Trophoblast cell (in vitro differentiated cells and primary cell): ENCODE results near the gene DNM3.

Source experiments
- DNase-seq, 2 donors: peaks; one replicate each; pipeline ENCODE4 v3.0.0-alpha.2; 2016
- H2AFZ ChIP-seq: 2 replicates; pipeline ENCODE4 v1.6.1; 2013; ENCODE audit warnings: low read length, moderate library complexity, mild to moderate bottlenecking; ENCODE audit not compliant: insufficient read depth, poor library complexity
- H2AK5ac ChIP-seq: 2 replicates; pipeline ENCODE4 v1.6.1; 2013; ENCODE audit warnings: mild to moderate bottlenecking, low read length
- H2BK120ac ChIP-seq: 2 replicates; pipeline ENCODE4 v1.6.1; 2013; ENCODE audit warnings: low read length, mild to moderate bottlenecking, moderate library complexity; ENCODE audit not compliant: insufficient read depth, poor library complexity
- H2BK12ac ChIP-seq: 2 replicates; pipeline ENCODE4 v1.6.1; 2013; ENCODE audit warnings: mild to moderate bottlenecking, low read length, moderate library complexity
- H2BK5ac ChIP-seq: 2 replicates; pipeline ENCODE4 v1.6.1; 2013; ENCODE audit warnings: low read length, low read depth, moderate library complexity, mild to moderate bottlenecking; ENCODE audit not compliant: poor library complexity
- H3K14ac ChIP-seq: 2 replicates; pipeline ENCODE4 v1.6.1; 2013; ENCODE audit warnings: mild to moderate bottlenecking, low read length
- H3K18ac ChIP-seq: 2 replicates; pipeline ENCODE4 v1.6.1; 2013; ENCODE audit warnings: mild to moderate bottlenecking, low read length
- H3K23ac ChIP-seq: 2 replicates; pipeline ENCODE4 v1.6.1; 2013; ENCODE audit warnings: low read length
- H3K27ac ChIP-seq: 2 replicates; pipeline ENCODE4 v1.5.1; 2013; ENCODE audit warnings: low read depth, mild to moderate bottlenecking, inconsistent platforms, low read length, moderate library complexity
- H3K27me3 ChIP-seq: 2 replicates; pipeline ENCODE4 v1.6.1; 2013; ENCODE audit warnings: inconsistent platforms, mild to moderate bottlenecking, low read length, moderate library complexity; ENCODE audit not compliant: insufficient read depth
- H3K36me3 ChIP-seq, 2 experiments: 1 replicate in 1 of 2; 2 replicates in 1 of 2; pipeline ENCODE4 v1.6.1; 2013; ENCODE audit warnings: low read length in 2 of 2, mild to moderate bottlenecking in 2 of 2, moderate library complexity in 1 of 2; ENCODE audit not compliant: insufficient read depth in 2 of 2, control insufficient read depth in 1 of 2
- H3K4ac ChIP-seq: 2 replicates; pipeline ENCODE4 v1.6.1; 2013; ENCODE audit warnings: low read depth, mild to moderate bottlenecking, low read length, moderate library complexity
- H3K4me1 ChIP-seq, 2 experiments: 1 replicate in 1 of 2; 2 replicates in 1 of 2; pipeline ENCODE4 v1.6.1; 2013; ENCODE audit warnings: low read length in 2 of 2, mild to moderate bottlenecking in 2 of 2, moderate library complexity in 1 of 2; ENCODE audit not compliant: insufficient read depth in 2 of 2, control insufficient read depth in 1 of 2
- H3K4me2 ChIP-seq: 2 replicates; pipeline ENCODE4 v1.6.1; 2013; ENCODE audit warnings: inconsistent platforms, mild to moderate bottlenecking, low read length, moderate library complexity
- H3K4me3 ChIP-seq: 2 replicates; pipeline ENCODE4 v1.5.1; 2013; ENCODE audit warnings: mild to moderate bottlenecking, low read depth, low read length, inconsistent platforms
- H3K79me1 ChIP-seq: one replicate; pipeline ENCODE4 v1.6.1; 2013; ENCODE audit warnings: low read length
- H3K79me2 ChIP-seq: 2 replicates; pipeline ENCODE4 v1.6.1; 2013; ENCODE audit warnings: low read length, mild to moderate bottlenecking; ENCODE audit not compliant: control insufficient read depth, insufficient read depth, poor library complexity
- H3K9ac ChIP-seq: 2 replicates; pipeline ENCODE4 v1.6.1; 2013; ENCODE audit warnings: mild to moderate bottlenecking, low read length
- H3K9me3 ChIP-seq: 2 replicates; pipeline ENCODE4 v1.6.1; 2013; ENCODE audit warnings: low read depth, mild to moderate bottlenecking, control low read depth, inconsistent platforms, low read length; ENCODE audit not compliant: insufficient read depth
- H4K12ac ChIP-seq: 2 replicates; pipeline ENCODE4 v1.6.1; 2013; ENCODE audit warnings: low read depth, mild to moderate bottlenecking, low read length, moderate library complexity
- H4K8ac ChIP-seq: 2 replicates; pipeline ENCODE4 v1.6.1; 2013; ENCODE audit warnings: low read depth, mild to moderate bottlenecking, low read length, moderate library complexity
- H4K91ac ChIP-seq: one replicate; pipeline ENCODE4 v1.6.1; 2013; ENCODE audit warnings: low read depth, mild to moderate bottlenecking, low read length, moderate library complexity
- WGBS: extraction: QIAGEN DNeasy Blood & Tissue Kit; methylation state at CpG from one replicate; pipeline ENCODE4 v1.1.7; 2013; ENCODE audit warnings: missing lambda C conversion rate; ENCODE audit not compliant: insufficient read length, insufficient coverage; ENCODE audit errors: extremely low coverage; 5-methylcytosine and 5-hydroxymethylcytosine counted together

DNM3 gene

DNA sequence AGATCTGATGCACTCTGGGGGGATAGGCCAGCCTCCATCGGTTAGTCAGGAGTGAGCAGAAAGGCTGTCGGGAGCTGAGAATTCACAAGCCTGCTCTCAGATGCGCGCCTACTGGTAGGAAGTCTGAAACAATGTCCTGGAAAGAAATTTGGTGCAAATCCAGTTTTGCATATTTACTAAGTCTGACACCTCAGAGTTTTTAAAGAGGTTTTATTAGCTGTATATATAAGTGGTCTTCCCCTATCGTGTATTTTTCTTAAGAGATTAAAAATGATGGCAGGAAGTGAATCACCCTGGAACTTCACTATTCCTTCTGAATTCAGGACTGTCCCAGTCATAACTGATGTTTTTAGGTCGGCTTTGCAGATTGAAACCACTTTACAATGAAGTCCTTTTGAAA is 479.4 kb downstream of the DNM3 start:
- Histone ChIP-seq H3K4me3 (no peak overlapping the region), H3K36me3 (no peaks in the 10 kb centered on the region), H3K4me1 (no peaks in the 10 kb centered on the region), H3K9me3 (no peaks in the 10 kb centered on the region), H3K23ac (no peak overlapping the region), H3K79me1 (peaks cover 2% of the 10 kb centered on the region), H3K27me3 (no peaks in the 10 kb centered on the region), H4K8ac (no peak overlapping the region), H2BK12ac (no peak overlapping the region), H2BK120ac (no peak overlapping the region), H3K27ac (no peak overlapping the region), H3K79me2 (no peaks in the 10 kb centered on the region), H4K12ac (no peak overlapping the region), H3K9ac (no peak overlapping the region), H4K91ac (no peak overlapping the region), H3K14ac (no peak overlapping the region), H3K4me2 (no peak overlapping the region), H3K18ac (no peak overlapping the region), H2BK5ac (no peak overlapping the region), H3K4ac (no peak overlapping the region), H2AFZ (no peak overlapping the region), H2AK5ac (no peak overlapping the region)
- DNase-seq: no peak
- no CpG with 5 or more reads among the region's 6 CpGs for WGBS

DNA sequence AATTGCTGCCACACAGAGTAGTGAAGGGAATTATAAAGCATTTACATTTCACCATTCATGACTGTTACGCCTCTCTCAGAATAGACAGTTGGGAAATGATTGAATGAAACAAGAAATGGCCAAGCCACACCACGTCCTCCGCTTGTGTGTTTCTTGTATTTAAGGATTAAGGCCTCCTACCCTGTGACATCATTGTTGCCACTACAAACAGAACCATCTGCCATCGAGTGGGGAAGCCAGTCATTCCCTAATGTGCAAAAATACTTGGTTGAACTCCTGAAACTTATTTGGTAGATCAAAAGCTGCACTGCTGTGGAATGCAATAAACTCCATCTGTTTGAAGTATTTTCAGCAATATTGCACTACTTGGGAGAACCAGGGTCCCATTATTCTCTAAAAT is 480.2 kb downstream of the DNM3 start:
- H3K36me3 ChIP-seq: no peaks in the 10 kb centered on the region
- peaks cover 2% of the 10 kb centered on the region for H3K79me1 ChIP-seq
- no peak overlapping the region for H3K27ac ChIP-seq
- H3K23ac ChIP-seq: no peak overlapping the region
- H2AK5ac ChIP-seq: no peak overlapping the region
- no peak overlapping the region for H3K18ac ChIP-seq
- WGBS: no CpG with 5 or more reads among the region's 4 CpGs
- H4K91ac ChIP-seq: no peak overlapping the region
- no peaks in the 10 kb centered on the region for H3K27me3 ChIP-seq
- no peak for DNase-seq
- no peaks in the 10 kb centered on the region for H3K79me2 ChIP-seq
- no peak overlapping the region for H3K4ac ChIP-seq
- no peak overlapping the region for H3K9ac ChIP-seq
- H2BK5ac ChIP-seq: no peak overlapping the region
- H2AFZ ChIP-seq: no peak overlapping the region
- H2BK12ac ChIP-seq: no peak overlapping the region
- H2BK120ac ChIP-seq: no peak overlapping the region
- H3K14ac ChIP-seq: no peak overlapping the region
- H4K12ac ChIP-seq: no peak overlapping the region
- H4K8ac ChIP-seq: no peak overlapping the region
- H3K4me2 ChIP-seq: no peak overlapping the region
- no peak overlapping the region for H3K4me3 ChIP-seq
- H3K4me1 ChIP-seq: no peaks in the 10 kb centered on the region
- H3K9me3 ChIP-seq: no peaks in the 10 kb centered on the region

DNA sequence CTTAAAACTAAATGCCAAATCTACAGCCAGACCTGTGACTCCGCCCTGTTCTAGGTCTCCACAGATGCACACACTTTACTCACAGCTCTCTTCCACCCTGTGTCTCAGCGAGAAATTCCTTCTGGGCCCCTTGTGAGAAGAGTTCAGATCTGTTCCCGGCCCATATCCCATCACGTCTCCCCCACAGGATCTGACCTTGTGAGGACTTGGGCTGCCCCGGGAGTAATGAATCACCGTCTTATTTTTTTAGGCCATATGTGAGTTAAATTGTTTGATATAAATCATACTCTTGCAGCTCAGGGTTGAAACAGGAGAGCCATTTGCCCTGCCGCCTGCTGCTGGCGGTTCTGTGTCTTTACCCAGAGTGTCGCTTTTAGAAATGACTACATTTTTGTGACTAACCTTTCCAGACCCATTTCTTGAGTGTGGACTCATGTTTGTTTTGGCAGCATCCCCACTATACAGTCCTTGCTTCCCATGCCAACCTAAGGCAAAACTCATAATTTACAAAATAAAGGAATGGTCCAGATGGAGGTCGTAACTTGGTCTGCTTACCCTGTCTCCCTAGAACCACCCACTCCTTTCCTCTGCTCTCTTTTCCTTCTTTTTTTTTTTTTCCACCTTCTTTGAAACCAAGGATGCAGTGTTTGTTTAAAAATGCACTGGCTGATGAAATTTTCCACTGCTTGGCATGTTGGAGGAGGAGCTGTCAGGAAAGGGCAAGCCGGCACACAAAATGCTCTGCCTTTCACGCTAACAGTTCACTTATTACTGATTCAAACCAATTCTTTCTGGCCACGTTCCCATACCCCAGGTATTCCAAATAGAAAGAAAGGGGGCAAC is 481.1 kb downstream of the DNM3 start:
- Histone ChIP-seq H2AFZ (no peak overlapping the region), H3K18ac (no peak overlapping the region), H3K27ac (no peak overlapping the region), H2BK5ac (no peak overlapping the region), H3K4me2 (no peak overlapping the region), H2BK12ac (no peak overlapping the region), H3K4me3 (no peak overlapping the region), H4K12ac (no peak overlapping the region), H3K4ac (no peak overlapping the region), H3K9me3 (no peaks in the 10 kb centered on the region), H2BK120ac (peak overlapping the region; percentile 24), H4K91ac (no peak overlapping the region), H3K4me1 (no peaks in the 10 kb centered on the region), H2AK5ac (no peak overlapping the region), H3K14ac (no peak overlapping the region), H3K79me2 (no peaks in the 10 kb centered on the region), H3K36me3 (no peaks in the 10 kb centered on the region), H3K9ac (no peak overlapping the region), H4K8ac (no peak overlapping the region), H3K79me1 (peaks cover 2% of the 10 kb centered on the region), H3K23ac (no peak overlapping the region), H3K27me3 (no peaks in the 10 kb centered on the region)
- DNase-seq: peak in 1 of 2 donors; percentile 31
- no CpG with 5 or more reads among the region's 13 CpGs for WGBS

DNA sequence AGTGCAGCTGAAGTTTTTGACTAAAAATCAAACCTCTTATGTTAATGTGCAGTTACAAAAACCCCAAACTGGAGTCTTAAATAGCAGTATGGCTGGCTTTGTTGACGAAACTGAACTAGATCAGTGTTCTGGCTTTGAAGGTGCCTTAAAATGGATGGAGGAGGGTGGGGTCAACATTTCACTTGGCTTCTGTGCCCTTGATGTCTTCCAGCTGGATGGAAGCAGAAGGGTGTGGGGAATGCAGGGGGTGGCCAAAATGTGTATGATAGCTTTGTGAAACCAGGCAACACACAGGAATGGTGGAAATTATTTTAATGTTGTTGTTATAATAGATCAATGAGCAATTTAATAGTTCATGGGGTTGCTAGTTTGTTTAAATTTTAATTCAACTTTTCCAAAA is 482.4 kb downstream of the DNM3 start:
- Histone ChIP-seq H2AK5ac (no peak overlapping the region), H3K4ac (no peak overlapping the region), H3K79me2 (no peaks in the 10 kb centered on the region)

More for the DNA sequence above, 482.4 kb downstream of the DNM3 start:
- Histone ChIP-seq H3K4me2 (no peak overlapping the region), H2BK12ac (peak overlapping the region; percentile 10), H3K14ac (no peak overlapping the region), H4K91ac (no peak overlapping the region), H4K12ac (no peak overlapping the region), H2BK120ac (no peak overlapping the region), H2AFZ (no peak overlapping the region), H4K8ac (no peak overlapping the region), H3K27me3 (no peaks in the 10 kb centered on the region), H3K18ac (no peak overlapping the region), H3K4me1 (no peaks in the 10 kb centered on the region), H2BK5ac (no peak overlapping the region), H3K36me3 (no peaks in the 10 kb centered on the region), H3K27ac (no peak overlapping the region), H3K9ac (no peak overlapping the region), H3K9me3 (no peaks in the 10 kb centered on the region), H3K4me3 (no peak overlapping the region), H3K23ac (no peak overlapping the region), H3K79me1 (peaks cover 2% of the 10 kb centered on the region)
- WGBS: no CpG with 5 or more reads among the region's 1 CpG
- no peak for DNase-seq
